GM21786 (cell line): ENCODE results near the gene MFAP3.
"Not testable (repeated sequence)": the region's sequence is repeated elsewhere in the genome, so short reads cannot be mapped to it uniquely, and the experiment has no call there.

Experiments
- ATAC-seq: cut with Tn5 transposase; IDR thresholded peaks from one replicate; pipeline ENCODE4 v1.9.1; 2021; ENCODE audit not compliant: unreplicated experiment

MFAP3 gene

DNA sequence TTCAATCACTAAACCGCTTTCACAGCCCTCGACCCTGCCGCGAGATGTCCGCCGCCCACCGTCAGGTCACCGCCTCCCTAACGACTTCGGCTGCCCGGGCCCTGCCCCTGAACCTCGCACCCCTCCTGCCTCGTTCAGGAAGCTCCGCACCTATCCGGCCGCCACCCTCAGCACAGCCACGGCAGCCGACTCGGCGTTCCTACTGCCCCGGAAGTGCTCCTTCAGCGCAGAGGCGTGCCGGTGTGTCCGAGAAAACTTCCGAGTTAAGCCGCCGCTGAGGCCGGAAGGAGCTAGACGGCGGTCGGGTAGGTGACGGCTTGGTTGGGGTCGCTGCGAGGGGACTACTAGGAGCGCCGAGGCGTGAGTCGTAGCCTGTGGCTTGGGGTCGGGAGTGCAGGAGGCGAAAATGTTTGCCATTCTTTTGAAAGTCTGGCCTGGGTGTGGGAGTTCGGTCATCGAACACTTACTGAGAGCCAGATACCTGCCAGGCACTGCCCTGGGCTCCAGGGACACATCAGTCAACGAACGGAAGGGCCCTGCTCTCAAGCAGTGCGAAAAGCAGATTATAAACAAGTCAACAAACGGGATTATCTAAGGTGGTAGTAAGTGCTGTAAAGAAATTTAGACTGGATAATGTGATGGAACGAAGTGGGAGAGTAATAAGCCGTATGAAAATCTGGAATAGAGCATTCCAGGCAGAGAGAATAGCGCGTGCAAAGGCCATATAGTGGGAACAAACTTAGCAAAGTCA, at the start of gene MFAP3, which contains the start of gene FAM114A2:
MFAP3 (plus strand) TSS at position 261 of the 751 bp plus-strand sequence. CDS start 10,756 bp downstream, outside the sequence.
FAM114A2 (minus strand) TSS at position 204 of the 751 bp plus-strand sequence. CDS start 3,957 bp downstream, outside the sequence.
- ATAC-seq = peak; percentile 97

DNA sequence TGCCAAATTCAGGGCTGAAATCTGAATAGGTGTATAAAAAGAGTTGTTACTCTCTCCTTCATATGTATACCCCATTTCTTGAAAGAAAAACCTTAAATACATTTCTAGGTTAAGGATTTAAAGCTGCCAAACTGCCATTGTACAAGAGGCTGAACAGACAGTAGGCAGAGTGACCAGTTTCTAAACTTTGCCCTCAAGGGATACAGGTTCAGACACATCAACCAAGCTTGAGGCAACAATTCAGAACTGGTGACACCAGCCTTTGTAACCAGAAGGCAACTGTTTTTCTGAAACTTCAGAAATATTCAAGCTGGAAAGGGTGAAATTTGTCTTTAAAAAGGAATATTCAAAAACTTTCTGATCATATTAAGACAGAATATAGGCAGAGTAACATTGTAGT, 47.6 kb upstream of the MFAP3 start:
- no peak for ATAC-seq

DNA sequence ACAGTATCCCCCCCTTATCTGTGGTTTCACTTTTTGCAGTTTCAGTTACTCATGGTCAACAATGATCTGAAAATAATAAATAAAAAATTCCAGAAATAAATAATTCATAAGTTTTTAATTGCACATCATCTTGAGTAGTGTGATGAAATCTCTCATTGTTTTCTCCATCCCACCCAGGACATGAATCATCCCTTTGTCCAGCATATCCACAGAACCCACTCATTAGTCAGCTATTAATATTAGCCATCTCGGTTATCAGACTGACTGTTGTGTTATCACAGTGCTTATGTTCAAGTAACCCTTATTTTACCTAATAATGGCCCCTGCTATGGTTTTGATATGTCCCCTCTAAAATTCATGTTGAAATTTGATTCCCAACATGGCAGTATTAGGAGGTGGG, 40.8 kb upstream of the MFAP3 start:
- no peak for ATAC-seq

DNA sequence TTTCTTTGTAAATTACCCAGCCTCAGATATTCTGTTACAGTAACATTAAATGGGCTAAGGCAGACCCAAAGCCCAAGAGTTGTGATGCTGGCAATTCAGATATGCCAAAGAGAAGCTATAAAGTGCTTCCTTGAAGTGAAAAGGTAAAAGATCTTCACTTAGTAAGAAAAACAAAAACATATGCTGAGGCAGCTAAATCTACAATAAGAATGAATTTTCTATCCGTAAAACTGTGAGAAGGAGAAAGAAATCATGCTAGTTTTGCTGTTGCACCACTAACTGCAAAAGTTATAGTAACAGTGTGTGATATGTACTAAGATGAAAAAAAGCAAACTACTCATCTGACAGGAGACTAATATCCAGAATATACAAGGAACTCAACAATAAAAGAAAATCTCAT, 40.0 kb upstream of the MFAP3 start:
- ATAC-seq = no peak

GRCh38 chr5:153999995-154000394, 38.8 kb upstream of the MFAP3 start:
- ATAC-seq = no peak

DNA sequence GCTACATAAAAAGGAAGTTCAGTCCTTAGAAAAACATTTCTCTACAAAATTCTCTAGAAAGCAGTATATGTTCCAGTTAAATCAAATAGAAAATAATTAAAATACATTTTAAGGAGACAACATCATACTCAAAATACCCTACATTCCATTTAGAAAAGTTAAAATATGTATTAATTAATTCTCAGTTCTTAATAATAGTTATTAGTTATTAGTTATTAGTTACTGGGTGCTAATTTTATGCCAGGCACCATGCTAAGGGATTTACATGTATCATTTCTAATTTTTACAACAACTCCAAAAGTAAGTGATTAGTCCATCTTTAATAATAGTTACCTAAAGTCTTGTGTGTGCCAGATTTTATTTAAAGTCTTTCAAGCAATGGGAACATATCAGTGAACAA, 38.1 kb upstream of the MFAP3 start:
- no peak for ATAC-seq

GRCh38 chr5:154002093-154002492, 36.7 kb upstream of the MFAP3 start:
- ATAC-seq = no peak

DNA sequence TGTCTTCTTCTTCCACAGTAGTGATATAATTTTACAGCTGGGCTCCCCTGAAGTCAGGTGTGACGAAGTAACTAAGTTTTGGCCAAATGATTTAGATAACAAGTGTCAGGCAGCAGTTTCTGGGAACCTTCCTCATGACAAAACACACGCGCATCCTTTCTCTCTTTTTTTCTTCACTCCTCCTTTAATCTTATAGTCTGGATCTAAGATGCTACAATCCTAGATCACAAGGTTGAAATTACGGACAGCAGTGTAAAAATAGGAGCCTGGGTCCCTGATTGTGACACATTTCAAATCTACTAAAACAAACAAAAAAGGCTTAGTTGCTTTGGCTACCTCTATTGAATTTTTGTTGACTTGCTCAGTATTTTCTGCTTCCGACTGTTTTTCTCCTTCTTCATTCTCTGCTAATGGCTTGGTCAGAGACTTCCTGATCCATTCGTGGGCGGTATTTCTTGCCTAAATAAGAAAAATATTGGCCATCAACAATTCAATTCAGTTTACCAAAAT, 36.2 kb upstream of the MFAP3 start:
- ATAC-seq = no peak

- no peak for ATAC-seq
Observed at GRCh38 chr5:154005648-154006047, 33.1 kb upstream of the MFAP3 start.

GRCh38 chr5:154010660-154011059, 28.1 kb upstream of the MFAP3 start:
- no peak for ATAC-seq

GRCh38 chr5:154015071-154015693, 23.6 kb upstream of the MFAP3 start:
- no peak for ATAC-seq

- not testable (repeated sequence) for ATAC-seq
Observed at GRCh38 chr5:154018919-154019318, 19.8 kb upstream of the MFAP3 start.

DNA sequence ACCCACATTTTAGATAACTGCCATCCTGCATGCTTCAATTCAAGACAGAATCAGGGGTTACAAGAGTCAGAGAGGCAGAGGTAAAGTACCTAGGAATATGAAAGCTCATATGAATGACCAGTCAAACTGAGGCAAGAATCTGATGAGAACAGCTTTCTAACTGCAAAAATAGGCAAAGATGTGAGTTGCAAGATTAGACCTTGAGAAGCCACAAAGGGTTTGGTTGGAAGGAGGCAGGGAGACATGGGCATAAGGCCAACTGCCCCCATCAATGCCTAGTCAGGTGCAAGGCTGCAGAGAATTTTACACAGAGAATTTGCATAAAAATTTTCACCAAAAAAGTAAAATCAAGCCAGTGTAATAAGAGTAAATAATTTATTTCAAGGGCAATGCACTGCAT, 12.8 kb upstream of the MFAP3 start:
- no peak for ATAC-seq

DNA sequence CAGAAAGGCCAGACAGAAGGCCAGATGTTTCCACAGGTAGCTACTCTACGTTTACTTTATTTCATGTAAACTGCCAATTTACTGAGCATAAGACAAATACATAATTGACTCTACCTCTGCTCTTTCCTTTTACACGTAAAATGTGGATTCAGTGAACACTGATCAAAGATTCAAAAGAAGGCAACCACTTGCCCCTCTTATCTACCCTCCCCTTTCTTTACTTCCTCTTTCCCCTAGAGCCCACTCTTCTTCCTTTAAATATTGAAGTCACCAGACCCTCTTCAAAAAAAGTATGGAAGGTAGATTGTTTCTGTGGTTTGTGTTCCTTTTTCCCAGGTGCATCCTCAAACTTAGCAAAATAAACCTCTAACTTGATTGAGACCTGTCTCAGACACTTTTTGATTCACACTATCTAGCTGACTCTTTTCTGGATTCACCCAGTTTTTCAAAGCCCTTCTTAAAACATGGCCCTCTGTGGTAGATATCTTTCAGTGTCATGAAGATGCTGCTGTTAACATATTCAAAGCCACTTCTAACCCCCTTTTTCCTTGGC, 6.8 kb upstream of the MFAP3 start:
- no peak for ATAC-seq

DNA sequence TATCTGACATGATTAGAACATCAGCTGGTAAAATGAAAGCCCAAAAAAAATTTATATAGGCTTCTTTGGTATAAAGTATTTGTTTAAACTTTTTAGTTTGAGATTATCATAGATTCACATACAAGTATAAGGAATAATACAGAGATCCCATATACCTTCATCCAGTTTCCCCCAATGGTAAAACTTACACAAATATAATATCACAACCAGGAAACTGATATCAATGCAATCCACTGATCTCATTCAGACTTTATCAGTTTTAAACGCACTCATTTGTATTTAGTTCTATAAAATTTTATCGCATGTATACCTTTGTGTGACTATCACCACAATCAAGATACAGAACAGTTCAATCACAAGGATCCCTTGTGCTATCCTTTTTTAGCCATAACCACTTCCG, 3.8 kb upstream of the MFAP3 start:
- no peak for ATAC-seq

DNA sequence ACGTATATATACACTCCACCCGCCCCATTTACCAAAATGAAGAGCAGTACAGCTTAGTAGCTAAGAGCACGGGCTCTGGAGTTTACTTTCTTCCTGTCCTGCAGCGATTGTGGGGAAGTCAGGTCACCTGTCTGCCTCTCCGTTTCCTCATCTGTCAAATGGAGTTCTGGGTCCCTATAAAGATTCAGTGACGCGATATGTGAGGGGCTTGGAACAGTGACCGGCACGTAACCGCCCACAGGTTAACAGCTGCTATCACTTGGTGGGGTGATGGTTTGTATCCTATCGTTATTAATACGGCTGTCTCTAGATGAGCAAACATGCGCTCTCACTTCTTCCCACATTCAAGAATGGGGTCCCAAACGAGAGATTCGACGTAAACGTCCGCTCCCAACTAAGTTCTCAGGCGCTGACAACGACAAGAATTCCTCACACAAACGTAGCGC, 483 bp upstream of the MFAP3 start:
- ATAC-seq = peak; percentile 35

- no peak for ATAC-seq
Observed at GRCh38 chr5:154039458-154039829, 677 bp downstream of the MFAP3 start.

DNA sequence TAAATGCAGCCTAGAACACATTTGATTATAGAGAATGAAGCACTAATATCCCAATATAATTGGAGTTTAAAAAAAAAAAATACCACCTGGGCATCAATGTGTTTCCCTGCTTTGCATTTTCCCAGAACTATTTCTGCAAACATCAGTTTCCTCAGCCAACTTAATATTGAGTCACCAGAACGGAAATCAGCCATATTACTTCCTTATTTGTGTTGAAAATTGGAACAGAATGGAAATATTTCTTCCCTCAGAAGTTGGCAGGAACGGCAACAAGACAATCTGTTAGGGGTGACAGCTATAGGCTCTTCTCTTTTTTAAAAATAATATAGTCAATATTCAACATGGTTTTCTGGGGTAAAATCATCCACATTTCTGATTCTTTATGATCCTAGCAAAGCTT, 4.0 kb downstream of the MFAP3 start:
- ATAC-seq = no peak

- ATAC-seq = no peak
Observed at GRCh38 chr5:154044099-154044498, 5.3 kb downstream of the MFAP3 start.

- no peak for ATAC-seq
Observed at GRCh38 chr5:154044581-154044980, 5.8 kb downstream of the MFAP3 start.

GRCh38 chr5:154046486-154046885, 7.7 kb downstream of the MFAP3 start:
- ATAC-seq = no peak

DNA sequence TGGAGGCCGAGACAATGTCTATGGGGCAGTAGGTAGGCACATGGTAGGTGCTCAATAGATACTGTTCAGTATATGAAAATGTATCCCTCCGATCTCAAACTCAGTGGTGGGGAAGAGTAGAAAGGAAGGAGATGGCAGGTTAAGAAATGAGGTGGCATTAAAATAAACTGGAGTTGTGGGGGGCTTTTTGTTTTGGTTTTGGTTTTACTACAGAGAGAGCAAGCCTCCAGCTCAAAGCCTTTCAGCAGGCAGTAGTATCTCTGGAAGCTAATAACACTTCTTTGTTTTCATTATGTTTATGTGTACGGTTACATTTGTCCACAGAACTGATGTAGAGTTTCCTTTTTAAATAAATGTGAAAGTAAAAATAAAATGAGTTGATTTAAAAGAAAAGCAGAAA, 8.6 kb downstream of the MFAP3 start:
- no peak for ATAC-seq
